Central memory CD8-positive, alpha-beta T cell (primary cell): ENCODE results near the gene KLHL34.

Experiments
- ATAC-seq: fragments of 150-1000 bp; cut with Tn5 transposase; replicated peaks from 2 replicates; pipeline ENCODE4 v1.10.0; 2022; ENCODE audit warnings: mild to moderate bottlenecking, moderate FRiP score, moderate number of reproducible peaks; ENCODE audit not compliant: poor library complexity, severe bottlenecking; ENCODE audit errors: extremely low read depth
- DNase-seq, 2 donors: peaks; one replicate each; pipeline ENCODE4 v3.0.0; 2021; ENCODE audit warnings: low spot score in 2 of 2
- H3K27ac Mint-ChIP-seq: one replicate; pipeline ENCODE4 v1.8.0; 2022; ENCODE audit warnings: low read depth, mild to moderate bottlenecking, moderate library complexity, mixed read lengths
- H3K27me3 Mint-ChIP-seq: one replicate; pipeline ENCODE4 v1.8.0; 2022; ENCODE audit warnings: mixed read lengths
- H3K36me3 Mint-ChIP-seq: one replicate; pipeline ENCODE4 v1.8.0; 2022; ENCODE audit warnings: mild to moderate bottlenecking, moderate library complexity, mixed read lengths; ENCODE audit not compliant: insufficient read depth
- H3K4me1 Mint-ChIP-seq: one replicate; pipeline ENCODE4 v1.8.0; 2022; ENCODE audit warnings: mixed read lengths
- H3K4me3 Mint-ChIP-seq: one replicate; pipeline ENCODE4 v1.8.0; 2022; ENCODE audit warnings: mild to moderate bottlenecking, moderate library complexity, mixed read lengths
- H3K9me3 Mint-ChIP-seq: one replicate; pipeline ENCODE4 v1.8.0; 2022; ENCODE audit warnings: mixed read lengths

The KLHL34 gene, protein sequence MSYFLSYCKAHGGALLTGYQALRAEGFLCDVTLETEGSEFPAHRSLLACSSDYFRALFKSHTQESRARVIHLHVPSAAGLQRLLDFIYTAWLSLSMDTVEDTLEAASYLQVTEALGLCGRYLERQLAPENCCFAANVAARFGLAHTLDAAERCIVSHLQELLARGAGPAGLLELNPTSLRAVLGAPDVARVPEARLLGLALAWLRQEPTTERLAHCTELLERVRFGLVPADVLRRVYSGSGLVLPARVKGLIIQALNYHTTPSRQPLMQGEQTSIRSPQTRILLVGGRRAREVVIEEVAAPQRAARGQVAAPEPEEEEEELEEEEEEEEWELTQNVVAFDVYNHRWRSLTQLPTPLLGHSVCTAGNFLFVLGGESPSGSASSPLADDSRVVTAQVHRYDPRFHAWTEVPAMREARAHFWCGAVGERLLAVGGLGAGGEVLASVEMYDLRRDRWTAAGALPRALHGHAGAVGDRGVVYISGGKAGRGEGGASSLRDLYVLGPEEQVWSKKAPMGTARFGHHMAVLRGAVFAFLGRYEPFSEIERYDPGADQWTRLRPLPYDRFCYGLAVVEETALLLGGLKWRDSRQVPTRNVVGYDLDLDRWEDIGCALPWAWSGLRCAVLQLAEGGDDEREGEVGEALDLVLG

DNA sequence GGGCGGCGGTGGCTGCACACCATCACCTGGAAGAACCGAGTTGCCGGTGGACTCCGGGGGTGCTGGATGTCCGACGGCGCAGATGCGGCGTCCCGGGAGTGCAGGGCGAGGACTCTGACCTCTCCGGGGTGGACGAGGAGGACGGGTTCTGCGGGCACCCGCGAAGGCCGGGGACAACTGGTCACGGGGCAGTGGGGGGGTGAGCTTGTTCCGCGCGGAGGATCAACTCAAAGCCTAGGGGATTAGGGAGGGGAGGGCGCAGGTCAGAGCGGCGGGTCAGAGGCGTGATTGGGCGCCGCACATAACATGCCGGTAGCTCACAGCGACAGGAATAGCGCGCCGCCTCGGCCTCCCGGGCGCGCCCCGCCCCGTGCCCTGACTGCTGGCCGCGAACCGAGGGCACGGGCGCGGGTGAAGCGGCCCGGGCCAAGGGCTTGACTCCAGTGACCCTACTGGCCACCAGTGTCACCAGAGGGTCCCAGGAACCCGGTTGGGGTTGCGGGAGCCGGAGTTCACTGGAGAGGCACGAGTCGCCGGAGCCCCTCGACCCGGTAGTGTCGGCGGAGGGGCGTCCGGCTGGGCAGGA lies at the start of gene KLHL34:
KLHL34 (minus strand) TSS at position 179 of the 586 bp plus-strand sequence. CDS start 542 bp downstream, outside the sequence.
- H3K36me3 Mint-ChIP-seq: no peaks in the 10 kb centered on the region
- DNase-seq (no peak), ATAC-seq (no peak)

DNA sequence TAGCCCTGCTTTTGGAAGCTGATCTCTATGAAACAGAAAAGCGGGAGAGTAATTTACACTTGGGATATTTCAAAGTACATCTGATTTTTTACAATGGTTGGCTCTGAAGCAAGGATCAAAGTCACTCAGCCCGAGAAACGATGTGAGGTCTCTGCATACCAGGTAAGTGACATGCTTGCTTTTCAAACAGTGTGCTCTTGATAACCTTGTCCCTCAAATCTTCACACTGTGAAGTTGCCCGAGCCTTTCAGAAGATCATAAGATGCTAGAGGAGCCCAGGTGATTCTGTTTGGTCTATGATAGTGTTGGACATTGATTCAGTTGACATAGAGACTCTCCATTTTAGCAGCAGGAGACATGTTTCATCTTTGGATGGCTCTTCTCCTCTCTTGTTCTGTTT lies 47.1 kb upstream of the KLHL34 start:
- no peaks in the 10 kb centered on the region for H3K27me3 Mint-ChIP-seq
- ATAC-seq (no peak), DNase-seq (no peak)
- H3K27ac Mint-ChIP-seq: no peak overlapping the region
- peaks cover 5% of the 10 kb centered on the region for H3K9me3 Mint-ChIP-seq
- H3K4me3 Mint-ChIP-seq: no peak overlapping the region
- peaks cover 2% of the 10 kb centered on the region for H3K36me3 Mint-ChIP-seq
- H3K4me1 Mint-ChIP-seq: no peaks in the 10 kb centered on the region

More for the DNA sequence above, at the start of gene KLHL34:
- H3K9me3 Mint-ChIP-seq: no peaks in the 10 kb centered on the region
- no peak within 1 kb of the TSS for H3K27ac Mint-ChIP-seq
- H3K4me3 Mint-ChIP-seq: peak within 1 kb of the TSS; percentile 11
- H3K4me1 Mint-ChIP-seq: no peaks in the 10 kb centered on the region
- H3K27me3 Mint-ChIP-seq: no peaks in the 10 kb centered on the region

DNA sequence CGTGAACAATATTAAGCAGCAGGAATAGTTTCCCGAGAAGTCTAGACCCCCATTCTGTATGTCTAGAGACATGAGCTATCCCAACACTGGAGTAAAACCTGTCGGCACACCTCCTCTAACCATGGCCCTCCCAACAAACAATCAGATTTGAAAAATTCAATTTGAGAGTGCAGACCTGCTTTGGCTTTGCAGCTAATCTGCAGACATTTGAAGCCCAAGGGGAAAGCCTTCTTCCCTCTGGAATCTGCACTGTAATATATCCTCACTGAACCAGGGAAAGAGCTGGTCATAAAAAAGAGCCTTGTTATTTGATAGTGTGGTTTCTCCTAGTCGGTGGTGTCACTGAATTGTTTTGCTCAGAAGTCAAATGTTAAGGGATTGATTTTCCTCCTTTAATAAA lies 44.6 kb upstream of the KLHL34 start:
- H3K27ac Mint-ChIP-seq: no peak overlapping the region
- DNase-seq (no peak), ATAC-seq (no peak)
- H3K27me3 Mint-ChIP-seq: no peaks in the 10 kb centered on the region
- peaks cover 5% of the 10 kb centered on the region for H3K9me3 Mint-ChIP-seq
- peaks cover 2% of the 10 kb centered on the region for H3K36me3 Mint-ChIP-seq
- H3K4me3 Mint-ChIP-seq: no peak overlapping the region
- H3K4me1 Mint-ChIP-seq: no peaks in the 10 kb centered on the region

DNA sequence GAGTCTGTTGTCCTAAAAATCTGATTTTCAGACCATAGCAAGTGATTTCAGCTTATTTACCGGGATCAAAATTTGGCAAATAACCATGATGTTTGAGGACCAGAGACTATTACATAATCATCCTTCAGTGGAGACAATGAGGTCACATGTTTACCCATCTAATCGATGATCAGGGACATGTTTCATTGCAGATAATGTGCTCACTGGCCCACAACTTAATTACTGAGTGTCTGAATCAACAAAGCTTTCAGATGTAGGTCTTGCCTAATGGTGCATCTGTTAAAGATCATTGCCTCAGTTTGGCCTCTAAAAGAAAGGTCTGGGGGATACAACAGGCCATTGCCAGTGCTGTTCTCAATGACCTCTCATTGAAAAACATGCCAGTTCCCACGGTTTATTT lies 42.8 kb upstream of the KLHL34 start:
- Mint-ChIP-seq H3K27ac (no peak overlapping the region), H3K4me1 (no peaks in the 10 kb centered on the region), H3K4me3 (no peak overlapping the region), H3K9me3 (no peaks in the 10 kb centered on the region), H3K27me3 (no peaks in the 10 kb centered on the region), H3K36me3 (peaks cover 2% of the 10 kb centered on the region)
- ATAC-seq (no peak), DNase-seq (no peak)

DNA sequence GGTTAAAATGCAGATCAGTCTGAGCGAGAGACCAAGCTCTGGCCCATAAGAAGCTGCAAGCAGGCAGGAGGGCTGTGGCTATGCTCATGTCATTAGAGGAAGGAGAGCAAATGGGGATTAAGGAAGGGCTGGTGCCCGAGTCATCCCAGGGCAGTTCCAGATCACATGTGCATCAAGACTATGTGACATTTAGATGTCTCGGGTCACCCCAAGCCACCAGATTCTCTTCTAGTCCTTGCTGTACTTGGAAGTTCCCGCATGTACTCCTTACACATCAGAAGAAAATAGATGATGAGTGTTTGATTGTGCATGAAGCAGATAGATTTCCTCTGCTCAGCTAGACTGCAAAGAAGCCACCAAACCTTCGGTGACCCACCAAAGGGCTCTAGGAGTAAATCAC lies 42.1 kb upstream of the KLHL34 start:
- no peak overlapping the region for H3K27ac Mint-ChIP-seq
- peaks cover 2% of the 10 kb centered on the region for H3K36me3 Mint-ChIP-seq
- no peaks in the 10 kb centered on the region for H3K9me3 Mint-ChIP-seq
- DNase-seq: no peak
- no peak for ATAC-seq
- H3K27me3 Mint-ChIP-seq: no peaks in the 10 kb centered on the region
- no peak overlapping the region for H3K4me3 Mint-ChIP-seq
- H3K4me1 Mint-ChIP-seq: no peaks in the 10 kb centered on the region

DNA sequence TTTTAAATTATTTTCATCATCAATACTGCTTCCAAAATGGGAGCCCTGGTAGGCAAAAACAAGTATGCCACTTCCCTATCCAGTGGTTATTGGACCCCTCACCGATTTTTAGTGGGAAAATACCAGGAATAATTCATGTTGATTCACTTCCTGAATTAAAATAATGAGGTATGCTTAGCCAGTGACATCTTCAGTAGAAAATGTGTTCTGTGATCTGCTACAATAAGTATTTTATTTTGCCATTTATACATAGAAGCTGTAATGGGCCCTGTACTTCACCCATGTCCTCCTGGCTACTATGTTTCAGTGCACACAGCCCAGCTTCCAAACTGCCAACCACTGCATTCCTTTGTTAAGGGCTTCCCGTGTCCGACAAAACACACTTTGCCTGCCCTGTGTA lies 41.0 kb upstream of the KLHL34 start:
- H3K9me3 Mint-ChIP-seq: no peaks in the 10 kb centered on the region

DNA sequence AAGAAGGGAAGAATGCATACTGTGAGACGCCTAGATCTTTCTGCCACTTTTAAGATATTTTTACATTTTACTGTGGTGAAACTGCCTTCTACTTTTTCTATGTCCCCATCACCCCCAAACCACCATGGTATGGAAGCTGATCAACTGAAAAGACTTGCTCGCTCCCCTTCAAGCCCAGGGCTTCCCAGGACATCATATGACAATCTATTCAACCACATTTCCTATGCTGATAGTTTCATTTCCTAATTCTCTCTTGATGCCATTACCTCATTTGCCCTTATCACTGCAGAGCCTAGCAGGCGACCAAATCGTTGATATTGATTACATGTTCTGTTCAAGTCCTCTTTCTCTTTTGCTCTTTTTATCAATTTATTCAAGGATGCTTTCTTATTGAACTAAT lies 40.1 kb upstream of the KLHL34 start:
- DNase-seq: no peak
- Mint-ChIP-seq H3K27ac (no peak overlapping the region), H3K4me3 (no peak overlapping the region), H3K9me3 (no peaks in the 10 kb centered on the region), H3K36me3 (peaks cover 2% of the 10 kb centered on the region), H3K27me3 (no peaks in the 10 kb centered on the region), H3K4me1 (no peaks in the 10 kb centered on the region)
- no peak for ATAC-seq

More for the DNA sequence above, 41.0 kb upstream of the KLHL34 start:
- Mint-ChIP-seq H3K4me1 (no peaks in the 10 kb centered on the region), H3K4me3 (no peak overlapping the region), H3K27ac (no peak overlapping the region), H3K36me3 (peaks cover 2% of the 10 kb centered on the region), H3K27me3 (no peaks in the 10 kb centered on the region)
- DNase-seq: no peak
- ATAC-seq: no peak

DNA sequence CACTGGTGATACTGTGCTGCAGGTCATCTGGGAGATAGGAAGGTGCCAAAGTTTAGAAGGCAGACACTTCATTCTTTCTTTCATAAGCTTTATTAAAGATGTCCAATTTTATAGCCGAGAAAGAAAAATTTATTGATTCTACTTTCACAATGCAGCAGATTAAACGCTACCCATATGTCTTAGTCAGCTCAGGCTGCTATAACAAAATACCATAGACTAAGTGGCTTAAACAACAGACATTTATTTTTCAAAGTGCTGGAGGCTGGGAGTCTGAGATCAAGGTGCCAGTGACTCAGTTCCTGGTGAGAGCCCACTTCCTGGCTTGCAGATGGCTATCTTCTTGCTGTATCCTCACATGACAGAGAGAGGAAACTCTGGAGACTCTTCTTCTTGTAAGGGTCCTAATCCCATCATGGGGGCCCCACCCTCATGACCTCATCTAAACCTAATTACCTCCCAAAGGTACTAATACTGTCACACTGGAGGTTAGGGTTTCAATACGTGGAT lies 33.4 kb upstream of the KLHL34 start:
- H3K9me3 Mint-ChIP-seq: no peaks in the 10 kb centered on the region
- no peaks in the 10 kb centered on the region for H3K4me1 Mint-ChIP-seq
- ATAC-seq: no peak
- H3K27ac Mint-ChIP-seq: no peak overlapping the region
- no peak overlapping the region for H3K4me3 Mint-ChIP-seq
- H3K27me3 Mint-ChIP-seq: no peaks in the 10 kb centered on the region
- no peak for DNase-seq
- H3K36me3 Mint-ChIP-seq: no peaks in the 10 kb centered on the region

DNA sequence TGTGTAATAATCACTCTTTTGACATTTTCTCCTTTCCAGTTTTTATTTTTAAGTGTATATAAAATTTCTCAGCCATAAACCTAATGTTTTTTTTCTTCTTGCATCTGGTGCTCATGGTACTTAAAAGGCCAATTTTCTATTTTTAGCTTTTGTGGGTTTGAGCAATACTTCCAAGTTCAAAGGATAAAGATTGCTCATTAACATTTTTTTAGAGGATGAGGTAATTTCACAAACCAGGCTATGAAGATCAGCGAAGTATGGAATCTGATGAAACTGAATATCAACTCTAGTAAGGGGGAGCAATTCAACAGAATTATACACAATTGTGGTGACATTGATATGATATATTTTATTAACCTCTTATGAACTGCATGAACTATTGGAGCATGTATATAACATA lies 25.8 kb upstream of the KLHL34 start:
- Mint-ChIP-seq H3K27me3 (no peaks in the 10 kb centered on the region), H3K4me1 (no peaks in the 10 kb centered on the region), H3K4me3 (no peak overlapping the region), H3K36me3 (no peaks in the 10 kb centered on the region), H3K9me3 (no peaks in the 10 kb centered on the region), H3K27ac (no peak overlapping the region)
- DNase-seq (no peak), ATAC-seq (no peak)

DNA sequence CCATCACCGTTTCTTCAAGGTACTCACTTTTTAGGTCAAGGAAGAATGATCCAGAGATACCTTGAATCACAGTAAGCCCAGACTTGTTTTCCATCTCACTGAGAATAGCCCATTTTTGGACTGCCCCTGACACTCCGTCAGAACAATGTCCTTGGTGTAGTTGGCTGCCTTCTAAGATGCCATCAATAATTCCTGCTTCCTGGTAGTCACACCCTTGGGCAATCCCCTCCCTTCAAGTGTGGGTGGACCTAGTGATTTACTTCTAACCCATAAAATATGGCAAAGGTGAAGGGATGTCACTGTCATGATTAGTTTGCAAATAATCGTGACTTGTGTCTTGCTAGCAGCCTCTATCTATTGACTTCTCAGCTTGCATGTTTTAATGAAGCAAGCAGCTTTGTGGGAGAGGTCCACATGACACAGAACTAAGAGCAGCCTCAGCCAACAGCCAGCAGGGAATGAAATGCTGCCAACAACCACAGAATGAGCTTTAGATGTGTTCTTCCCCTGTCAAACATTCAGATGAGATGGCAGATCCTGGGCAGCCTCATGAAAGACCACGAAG lies 20.0 kb upstream of the KLHL34 start:
- Mint-ChIP-seq H3K4me1 (no peaks in the 10 kb centered on the region), H3K9me3 (no peaks in the 10 kb centered on the region), H3K36me3 (no peaks in the 10 kb centered on the region), H3K4me3 (no peak overlapping the region), H3K27ac (no peak overlapping the region), H3K27me3 (no peaks in the 10 kb centered on the region)
- no peak for ATAC-seq
- no peak for DNase-seq

DNA sequence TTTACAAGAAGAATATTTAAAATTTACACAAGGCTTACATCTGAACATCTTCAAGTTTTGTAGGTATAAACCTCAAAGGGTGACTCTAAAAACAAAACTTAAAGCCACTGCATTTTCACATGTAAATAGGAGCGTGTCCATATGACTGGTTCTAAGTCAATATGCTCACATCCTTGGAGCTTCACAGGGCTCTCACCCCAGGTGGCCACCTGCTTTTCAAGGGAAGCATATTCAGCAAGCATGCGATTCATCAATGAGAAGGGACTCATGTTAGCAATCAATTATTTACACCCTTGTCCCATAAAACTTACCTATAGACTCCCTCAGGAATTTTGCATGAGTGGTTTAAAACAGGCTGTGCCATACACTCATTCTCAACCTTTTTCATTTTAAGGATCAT lies 17.8 kb upstream of the KLHL34 start:
- Mint-ChIP-seq H3K27ac (no peak overlapping the region), H3K4me3 (no peak overlapping the region), H3K4me1 (no peaks in the 10 kb centered on the region), H3K36me3 (no peaks in the 10 kb centered on the region), H3K9me3 (no peaks in the 10 kb centered on the region), H3K27me3 (no peaks in the 10 kb centered on the region)
- DNase-seq (no peak), ATAC-seq (no peak)

DNA sequence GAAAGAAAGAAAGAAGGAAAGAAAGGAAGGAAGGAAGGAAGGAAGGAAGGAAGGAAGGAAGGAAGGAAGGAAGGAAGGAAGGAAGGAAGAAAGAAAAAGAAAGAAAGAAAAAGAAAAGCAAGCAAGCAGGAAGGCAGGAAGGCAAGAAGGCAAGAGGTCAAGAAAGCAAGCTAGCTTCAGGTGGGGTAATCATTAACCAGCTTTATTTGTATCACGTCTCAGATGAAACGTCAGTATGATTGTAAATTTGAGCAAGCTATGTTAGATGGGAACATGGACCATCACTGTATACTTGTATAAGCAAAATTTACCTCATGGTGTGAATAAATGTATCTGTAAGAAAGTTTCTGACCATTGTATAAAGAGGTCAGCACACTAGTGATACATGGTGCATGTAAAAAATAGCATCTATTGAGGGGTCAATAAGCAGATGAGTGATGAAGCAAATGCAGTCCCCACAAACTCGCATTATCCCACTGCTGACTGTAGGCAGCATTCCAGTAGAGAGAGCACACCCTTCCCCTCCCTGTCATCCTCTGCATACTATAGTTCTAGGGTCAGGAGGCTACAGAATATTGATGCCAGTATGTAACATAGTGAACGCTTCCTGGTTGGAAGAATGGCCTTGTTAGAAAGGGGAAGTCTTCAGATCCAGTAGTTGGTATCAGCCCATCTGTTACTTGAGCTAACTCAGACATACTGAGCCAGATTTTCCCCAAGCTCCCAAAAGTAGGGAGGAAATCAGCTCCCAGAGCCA lies 16.5 kb upstream of the KLHL34 start:
- Mint-ChIP-seq H3K36me3 (no peaks in the 10 kb centered on the region), H3K27ac (no peak overlapping the region), H3K4me3 (no peak overlapping the region), H3K4me1 (no peaks in the 10 kb centered on the region), H3K27me3 (no peaks in the 10 kb centered on the region), H3K9me3 (no peaks in the 10 kb centered on the region)
- ATAC-seq (no peak), DNase-seq (no peak)
